ENCODE measurements around the gene NSG1.
"Not testable (repeated sequence)": the region's sequence is repeated elsewhere in the genome, so short reads cannot be mapped to it uniquely, and the experiment has no call there.

Gene NSG1

DNA sequence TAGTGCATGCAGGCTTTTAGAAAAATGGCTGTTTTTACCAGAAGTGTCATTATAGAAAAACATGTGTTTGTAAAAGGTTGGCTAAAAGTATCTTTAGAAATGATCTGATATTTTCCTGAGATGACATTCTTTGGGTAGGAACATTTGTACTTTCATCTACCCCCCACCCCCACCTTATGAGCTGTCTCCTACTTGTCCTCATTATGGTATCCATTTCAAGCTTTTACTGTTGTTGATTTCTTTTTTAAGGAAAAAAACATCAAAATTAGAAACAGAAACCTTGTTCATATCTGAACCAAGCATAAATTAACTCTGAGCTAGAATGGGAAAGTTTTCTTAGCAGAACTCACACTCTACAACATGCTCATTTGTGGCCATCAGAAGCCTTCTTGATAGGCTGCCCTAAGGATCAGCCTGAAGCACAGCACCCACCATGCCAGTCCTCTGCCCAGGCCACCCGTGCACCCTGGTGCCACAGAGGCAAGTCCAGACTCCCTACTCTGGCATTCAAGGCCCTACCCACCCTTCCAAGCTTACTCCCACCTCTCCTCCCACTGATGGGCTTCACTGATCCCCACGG lies 49.4 kb downstream of the NSG1 start:
- no peak for DNase-seq (ENCODE audit: low spot score)

DNA sequence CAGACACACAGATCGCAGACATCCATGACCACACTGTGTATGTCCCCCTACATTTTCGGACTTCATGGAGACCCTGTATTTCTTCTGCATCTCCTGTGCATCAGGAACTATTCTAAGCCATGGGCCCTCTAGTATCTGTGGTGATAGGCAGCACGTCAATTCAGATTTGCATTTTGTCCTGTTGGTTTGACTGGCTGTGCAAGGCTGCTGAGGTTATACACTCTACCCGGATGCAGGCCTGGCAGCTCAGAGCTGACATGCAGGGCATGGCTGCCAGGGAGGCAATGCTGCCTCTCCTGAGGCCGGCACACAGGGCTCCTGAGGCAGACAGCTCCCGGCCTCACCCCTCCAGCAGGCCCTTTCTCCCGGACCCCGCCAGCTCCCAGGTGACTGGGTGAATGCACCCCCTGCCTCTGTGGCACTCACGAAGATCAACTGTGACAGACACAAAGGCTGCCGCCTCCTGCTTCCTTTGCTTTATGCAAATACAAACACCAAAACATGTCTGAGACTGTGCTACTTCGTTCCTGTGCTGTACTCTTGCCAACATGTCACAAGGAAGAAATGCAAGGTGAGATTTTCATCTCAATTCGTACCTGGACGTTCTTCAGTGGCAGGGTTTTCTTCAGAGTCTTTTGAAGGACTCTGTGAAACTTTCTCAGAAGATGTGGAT lies 51.0 kb downstream of the NSG1 start:
- no peak for DNase-seq (ENCODE audit: low spot score)

DNA sequence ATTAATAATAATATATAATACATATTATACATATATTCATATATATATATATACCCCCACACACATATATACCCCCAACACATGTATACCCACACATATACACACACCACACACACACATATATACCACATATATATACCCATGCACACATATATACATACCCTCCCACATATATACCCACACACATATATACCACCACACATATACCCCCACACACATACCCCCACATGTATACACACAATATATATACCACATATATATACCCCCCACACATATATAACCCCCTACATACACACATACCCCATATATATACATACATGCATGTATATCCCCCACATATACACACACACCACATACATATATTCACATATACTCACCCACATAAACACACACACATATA lies 52.0 kb downstream of the NSG1 start:
- DNase-seq (ENCODE audit: low spot score) = no peak

DNA sequence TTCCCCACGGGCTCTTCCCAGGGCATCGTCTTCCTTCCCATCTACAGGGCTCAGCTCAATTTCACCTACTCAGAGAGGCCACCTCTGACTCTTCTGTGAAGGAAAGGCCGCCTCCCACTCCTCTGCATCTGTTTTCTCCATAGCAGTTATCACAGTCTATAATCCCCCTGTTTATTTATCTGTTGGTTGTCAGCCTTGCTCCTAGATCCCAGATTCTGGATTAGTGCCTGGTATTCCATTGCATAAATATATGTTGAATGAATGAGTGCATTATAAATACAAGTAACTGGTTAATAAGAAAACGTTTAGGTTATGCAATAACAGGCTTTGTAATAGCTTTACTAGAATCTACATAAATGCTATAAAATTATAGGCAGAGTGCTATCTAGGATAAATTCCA lies 52.9 kb downstream of the NSG1 start:
- no peak for DNase-seq (ENCODE audit: low spot score)

DNA sequence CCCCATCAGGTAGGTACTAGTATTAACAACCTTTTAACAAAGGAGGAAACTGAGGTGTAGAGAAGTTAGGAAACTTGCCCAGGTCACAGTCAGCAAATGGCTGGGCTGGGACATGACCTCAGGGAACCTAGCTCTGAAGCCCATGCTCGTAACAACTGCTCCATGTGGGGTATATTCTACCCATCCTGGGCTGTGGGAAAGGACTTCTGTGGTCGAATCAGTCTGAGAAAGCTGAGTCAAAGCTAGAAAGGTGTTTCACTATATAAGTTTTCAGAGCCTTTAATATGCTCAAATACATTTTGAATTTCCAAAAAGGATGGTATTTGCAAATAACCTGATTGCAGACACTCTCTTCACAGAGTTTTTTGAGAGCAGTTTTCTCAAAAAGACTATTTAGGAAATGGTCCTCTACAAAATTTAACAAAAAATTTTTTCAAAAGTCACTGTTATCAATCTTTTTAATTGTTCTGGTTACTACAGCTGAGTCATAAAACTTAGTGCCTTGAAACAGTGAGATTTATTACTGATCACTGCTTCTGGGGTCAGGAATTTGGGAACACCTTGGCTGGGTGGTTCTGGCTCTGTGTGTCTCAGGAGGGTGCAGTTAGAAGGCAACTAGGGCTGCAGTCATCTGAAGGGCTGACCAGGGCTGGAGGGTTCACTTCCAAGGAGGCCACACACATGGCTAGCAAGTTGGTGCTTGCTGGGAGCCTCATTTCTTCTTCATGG lies 53.6 kb downstream of the NSG1 start:
- DNase-seq (ENCODE audit: low spot score) = no peak

DNA sequence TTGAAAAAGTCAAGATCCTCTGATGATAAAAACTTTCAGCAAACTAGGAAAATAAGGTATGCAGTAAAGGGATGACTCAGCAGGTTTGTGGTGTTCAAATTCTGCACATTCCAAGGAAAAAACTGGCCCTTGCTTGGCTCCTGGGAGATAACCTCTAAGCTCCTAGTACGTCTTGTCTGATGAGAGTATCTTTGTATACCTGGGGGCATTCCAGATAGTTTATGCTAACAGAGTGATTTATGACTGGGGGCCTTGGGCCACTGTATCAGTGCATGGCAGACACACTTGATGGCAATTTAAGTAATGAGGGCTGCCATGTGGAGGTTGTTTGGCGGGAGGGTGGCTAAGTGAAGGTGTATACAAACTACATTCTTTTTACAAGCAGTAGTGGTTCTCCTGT lies 56.9 kb downstream of the NSG1 start:
- DNase-seq (ENCODE audit: low spot score) = no peak

DNA sequence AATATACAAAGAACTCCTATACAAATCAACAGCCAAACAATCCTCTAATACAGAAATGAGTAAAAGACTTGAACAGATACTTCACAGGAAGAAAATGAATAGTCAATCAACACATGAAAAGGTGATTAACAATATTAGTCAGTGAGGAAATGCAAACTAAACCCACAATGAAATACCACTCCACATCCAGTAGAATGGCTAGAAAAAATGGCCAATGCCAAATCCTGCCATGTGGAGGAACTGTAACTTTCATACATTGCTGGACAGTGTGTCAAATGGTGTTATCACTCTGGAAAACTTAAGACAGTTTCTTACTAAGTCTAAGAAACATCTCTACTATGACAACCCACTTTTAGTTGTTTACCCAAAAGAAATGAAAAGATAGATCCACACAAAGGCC lies 59.5 kb downstream of the NSG1 start:
- DNase-seq (ENCODE audit: low spot score) = no peak

DNA sequence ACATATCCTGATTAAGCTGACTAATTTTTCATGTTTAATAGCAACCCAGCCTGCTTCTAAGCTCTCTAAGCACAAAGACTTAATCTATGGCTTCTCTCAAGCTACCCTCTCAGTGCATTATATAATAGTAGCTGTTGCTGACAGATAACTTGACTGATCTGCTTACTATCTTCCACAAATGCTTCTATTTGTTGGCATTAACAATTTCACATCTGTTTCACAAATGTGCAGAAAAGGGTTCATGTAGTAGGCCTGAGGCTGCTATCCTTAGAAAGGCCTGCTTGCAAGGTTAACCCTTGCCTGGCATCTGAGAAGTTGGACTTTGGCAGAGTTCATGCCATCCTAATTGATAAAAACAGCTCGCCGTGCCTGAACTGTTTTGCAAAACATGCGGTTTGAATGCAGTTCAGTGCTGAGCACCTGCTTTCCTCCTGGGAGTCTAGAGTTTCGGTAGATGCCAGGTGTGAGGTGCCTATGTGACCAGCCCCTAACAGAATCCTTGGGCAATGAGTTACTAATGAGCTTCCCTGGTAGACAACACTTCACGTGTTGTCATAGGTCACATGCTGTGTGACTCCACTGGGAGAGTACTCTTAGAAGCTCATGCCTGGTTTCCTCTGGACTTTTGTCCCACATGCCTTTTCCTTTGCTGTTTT lies 68.4 kb downstream of the NSG1 start:
- DNase-seq (ENCODE audit: low spot score) = no peak

DNA sequence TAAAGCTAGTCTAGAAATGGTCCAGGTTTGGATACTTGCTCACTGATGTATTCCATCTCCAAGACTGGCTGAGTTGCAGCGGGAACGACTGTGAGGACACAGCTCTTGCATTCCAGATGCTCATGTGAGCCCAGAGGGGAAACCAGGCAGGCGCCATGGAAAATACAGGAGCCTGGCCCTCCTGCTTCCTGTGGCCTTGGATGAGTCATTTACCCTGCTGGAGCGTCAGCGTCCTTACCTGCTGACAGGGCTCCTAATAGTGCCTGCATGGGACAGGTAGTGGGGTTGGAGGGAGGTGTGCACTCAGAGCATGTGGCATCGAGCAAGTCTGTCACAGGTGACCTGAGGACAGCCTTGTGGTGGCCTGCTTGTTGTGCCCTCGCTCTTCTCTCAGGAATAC lies 69.4 kb downstream of the NSG1 start:
- no peak for DNase-seq (ENCODE audit: low spot score)

DNA sequence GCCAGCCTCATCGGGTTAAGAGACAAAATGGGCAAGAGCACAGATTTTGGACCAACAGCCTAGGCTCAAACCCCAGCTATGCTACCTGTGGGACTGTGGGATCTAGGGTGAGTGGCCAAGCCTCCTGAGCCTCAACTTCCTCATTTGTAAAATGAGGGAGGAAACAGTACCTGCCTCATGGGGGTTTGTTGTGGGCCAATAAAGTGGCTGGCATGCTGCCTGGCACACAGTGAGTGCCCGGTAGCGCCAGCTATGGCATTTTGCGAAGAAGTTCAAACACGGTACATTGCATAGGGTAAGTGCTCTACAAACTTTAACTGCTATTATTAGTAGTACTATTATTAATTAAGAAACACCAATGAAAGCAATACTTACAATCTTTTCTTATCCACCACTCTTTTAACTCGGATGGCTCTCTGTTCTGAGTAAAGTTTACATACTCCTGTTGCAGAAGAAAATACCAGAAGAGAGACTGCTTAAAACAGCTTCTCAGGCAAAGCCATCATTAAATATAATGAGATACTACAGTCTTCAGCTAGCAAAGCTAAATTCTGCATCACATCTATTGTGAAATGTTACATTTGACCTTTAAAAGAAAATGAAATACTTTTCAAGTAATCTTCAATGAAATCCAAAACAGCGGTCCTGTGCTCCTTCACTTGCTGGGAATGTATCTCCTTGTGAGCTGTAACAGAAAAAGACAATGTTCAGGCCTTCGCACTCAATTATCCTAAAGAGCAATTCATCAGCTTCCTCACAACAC lies 70.1 kb downstream of the NSG1 start:
- DNase-seq (ENCODE audit: low spot score) = no peak

DNA sequence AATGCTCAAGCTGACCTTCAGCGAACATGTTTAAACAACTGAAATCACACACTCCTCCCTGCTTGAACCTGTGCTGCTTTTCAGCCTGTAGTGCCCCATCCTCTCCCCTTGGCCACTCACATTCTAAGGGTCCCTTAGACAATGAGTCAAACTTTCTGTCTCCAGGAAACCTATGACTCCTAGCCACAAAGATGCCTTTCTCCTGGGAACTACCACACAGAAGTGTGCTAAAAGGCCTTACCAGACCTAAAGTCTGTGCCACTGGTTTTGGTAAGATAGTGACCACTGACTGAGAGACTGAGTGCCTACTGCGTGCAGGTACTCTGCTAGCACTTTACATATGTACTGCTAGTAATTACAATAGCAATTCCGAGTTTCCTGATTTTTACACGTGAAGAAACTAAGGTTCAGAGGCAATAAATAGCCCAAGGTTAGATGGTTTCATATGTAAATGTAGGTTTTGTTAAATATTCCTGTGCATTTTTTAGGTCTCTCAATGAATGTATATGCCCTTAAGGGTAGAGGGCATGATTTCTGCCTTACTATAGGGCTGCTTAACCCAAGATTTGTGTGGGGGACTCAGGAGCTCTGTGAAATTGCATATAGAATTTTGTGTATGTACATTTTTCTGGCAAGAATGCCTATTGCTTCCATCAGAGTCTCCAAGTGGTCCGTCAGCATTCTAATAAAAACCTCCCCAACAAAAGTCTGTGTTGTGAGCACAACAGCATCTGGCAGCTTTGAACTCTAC lies 71.1 kb downstream of the NSG1 start:
- no peak for DNase-seq (ENCODE audit: low spot score)

DNA sequence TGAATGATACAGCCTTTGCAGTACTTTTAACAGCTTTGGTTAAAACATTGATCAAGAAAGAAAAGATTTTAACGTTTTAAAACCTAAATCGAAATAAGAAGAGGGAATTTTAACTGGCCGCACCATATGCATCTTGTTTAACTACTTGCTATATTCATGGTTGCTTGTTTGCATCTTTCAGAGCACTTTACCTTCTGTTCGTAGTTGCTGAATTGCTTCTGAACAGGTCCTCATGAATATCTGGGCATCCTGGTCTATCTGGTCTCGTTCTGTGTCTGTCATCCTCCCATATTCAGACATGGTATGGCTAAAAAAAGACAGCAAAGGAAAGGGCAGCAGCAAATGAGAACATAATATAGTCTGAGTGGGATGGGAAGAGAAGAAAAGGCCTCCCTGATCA lies 72.3 kb downstream of the NSG1 start:
- no peak for DNase-seq (ENCODE audit: low spot score)

DNA sequence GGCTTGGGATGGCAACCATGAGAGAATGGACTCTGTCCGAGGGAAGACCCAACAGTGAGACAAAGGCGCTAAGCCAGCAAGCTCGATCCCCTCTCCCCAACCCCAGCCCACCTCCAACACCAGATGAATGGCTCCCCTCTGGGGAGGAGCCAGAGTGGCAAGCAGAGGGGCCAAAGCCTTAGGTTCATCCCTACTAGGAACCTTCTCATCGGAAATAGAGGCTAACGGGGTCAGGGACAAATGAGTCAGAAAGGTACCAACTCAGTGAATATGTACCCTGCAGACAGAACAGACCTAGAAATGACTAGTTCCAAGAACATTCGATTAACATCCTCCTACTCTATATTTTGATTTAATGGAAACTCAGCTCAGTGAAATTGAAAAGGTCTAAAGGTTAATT lies 73.9 kb downstream of the NSG1 start:
- DNase-seq (ENCODE audit: low spot score) = no peak

DNA sequence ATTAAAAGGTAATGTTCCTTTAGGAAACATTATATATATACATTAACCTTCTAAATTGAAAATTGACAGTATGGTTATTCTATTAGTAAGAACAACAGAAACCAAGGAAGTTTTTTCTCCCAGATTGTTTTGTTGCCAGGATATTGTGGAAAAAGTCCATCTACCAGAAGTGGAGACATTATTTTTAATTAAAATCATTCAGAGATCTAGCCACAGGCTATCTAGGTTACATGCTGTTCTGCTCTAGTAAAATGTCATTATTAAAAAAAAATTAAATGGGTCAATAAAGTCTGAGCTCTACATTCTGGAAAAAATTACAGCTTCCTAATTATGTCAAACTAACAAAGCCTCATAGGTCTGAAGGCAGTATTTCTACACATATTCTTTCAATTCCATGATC lies 74.3 kb downstream of the NSG1 start:
- DNase-seq (ENCODE audit: low spot score) = no peak

DNA sequence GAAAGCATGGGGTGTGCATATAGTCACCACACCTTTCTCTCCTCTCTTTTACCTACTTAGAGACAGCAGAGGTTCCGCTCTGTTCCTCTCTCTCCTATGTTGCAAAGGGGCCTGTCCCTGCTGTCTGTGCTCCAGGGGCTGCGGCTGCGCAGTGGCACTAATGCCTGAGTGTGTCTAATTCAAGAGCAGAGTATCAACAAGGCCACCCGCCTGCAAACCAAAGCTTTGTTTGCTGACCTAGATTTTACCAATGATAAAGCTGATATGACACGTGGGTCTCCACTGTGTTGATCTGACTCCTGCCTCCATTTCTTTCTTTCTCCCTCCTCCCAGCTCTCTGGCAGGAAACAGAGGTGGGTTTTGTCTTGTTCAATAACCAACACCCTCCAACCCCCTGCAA lies 74.9 kb downstream of the NSG1 start:
- no peak for DNase-seq (ENCODE audit: low spot score)

DNA sequence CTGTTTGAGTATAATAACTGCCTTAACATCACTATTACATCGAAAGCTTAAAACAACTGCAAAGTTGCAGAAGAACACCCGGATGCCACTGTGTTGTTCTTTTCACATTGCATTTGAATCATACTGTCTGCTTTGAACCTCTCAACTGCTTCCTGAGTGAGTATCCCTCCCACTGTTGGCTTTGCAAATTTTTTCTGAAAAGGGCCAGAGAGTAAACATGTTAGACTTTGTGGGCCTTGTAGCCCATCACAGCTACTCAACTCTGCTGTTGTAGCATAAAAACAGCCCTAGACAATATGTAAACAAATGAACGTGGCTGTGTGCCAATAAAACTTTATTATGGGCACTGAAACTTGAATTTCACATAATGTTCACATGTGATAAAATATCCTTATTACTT lies 76.1 kb downstream of the NSG1 start:
- DNase-seq (ENCODE audit: low spot score) = no peak

DNA sequence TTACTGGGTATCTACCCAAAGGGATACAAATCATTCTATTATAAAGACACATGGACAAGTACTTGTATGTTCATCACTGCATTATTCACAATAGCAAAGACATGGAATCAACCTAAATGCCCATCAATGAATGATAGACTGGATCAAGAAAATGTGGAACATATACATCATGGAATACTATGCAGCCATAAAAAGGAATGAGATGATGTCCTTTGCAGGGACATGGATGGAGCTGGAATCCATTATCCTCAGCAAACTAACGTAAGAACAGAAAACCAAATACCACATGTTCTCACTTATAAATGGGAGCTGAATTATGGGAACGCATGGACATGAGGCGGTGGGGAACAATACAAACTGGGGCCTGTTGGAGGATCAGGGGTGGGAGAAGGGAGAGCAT lies 78.3 kb downstream of the NSG1 start:
- not testable (repeated sequence) for DNase-seq (ENCODE audit: low spot score)

Data from left forelimb (tissue), 1 donor.